Muscle of leg (tissue), 16 donors: ENCODE results near the gene MED17. TPM values are rescaled to one million over a fixed set of nuclear protein-coding genes. Genes with fewer than 3 reads are reported as not detected.

Source experiments
- DNase-seq: peaks from one replicate; pipeline ENCODE4 v3.0.0; 2013
- H3K27ac ChIP-seq: one replicate; pipeline ENCODE4 v1.5.1; 2013; ENCODE audit warnings: mild to moderate bottlenecking, low read length, control low read depth
- H3K27me3 ChIP-seq: one replicate; pipeline ENCODE4 v1.6.1; 2013; ENCODE audit warnings: low read length; ENCODE audit not compliant: control insufficient read depth, insufficient read depth
- H3K36me3 ChIP-seq: one replicate; pipeline ENCODE4 v1.6.1; 2013; ENCODE audit warnings: low read length; ENCODE audit not compliant: control insufficient read depth, insufficient read depth
- H3K4me1 ChIP-seq: one replicate; pipeline ENCODE4 v1.6.1; 2013; ENCODE audit warnings: low read length; ENCODE audit not compliant: control insufficient read depth, insufficient read depth
- H3K4me3 ChIP-seq: one replicate; pipeline ENCODE4 v1.5.1; 2013; ENCODE audit warnings: low read length, control low read depth
- H3K9me3 ChIP-seq: replicated peaks from 2 replicates; pipeline ENCODE4 v1.6.1; 2013; ENCODE audit warnings: low read depth, low read length; ENCODE audit not compliant: control insufficient read depth
- WGBS: methylation state at CpG from one replicate; pipeline ENCODE4 v1.1.5; 2013; ENCODE audit warnings: missing lambda C conversion rate; ENCODE audit not compliant: insufficient coverage; 5-methylcytosine and 5-hydroxymethylcytosine counted together
- long read RNA-seq, 11 donors: transcript quantifications; one replicate each; lab custom pipeline, GENCODE V29; 2026
- polyA plus RNA-seq, 8 donors: library from polyadenylated mRNA; unstranded; fragments of 120-200 nt; gene quantifications; one replicate each; pipeline versions ENCODE4 v1.2.1 to v1.2.3, GENCODE V29; 2013; ENCODE audit warnings: inconsistent platforms in 1 of 8, low replicate concordance in 1 of 8; ENCODE audit not compliant: insufficient read length in 8 of 8, insufficient read depth in 1 of 8
- total RNA-seq: library from RNA; stranded (reverse); fragments of 120-200 nt; gene quantifications from one replicate; pipeline ENCODE4 v1.2.4, GENCODE V29; 2013

The MED17 gene, protein sequence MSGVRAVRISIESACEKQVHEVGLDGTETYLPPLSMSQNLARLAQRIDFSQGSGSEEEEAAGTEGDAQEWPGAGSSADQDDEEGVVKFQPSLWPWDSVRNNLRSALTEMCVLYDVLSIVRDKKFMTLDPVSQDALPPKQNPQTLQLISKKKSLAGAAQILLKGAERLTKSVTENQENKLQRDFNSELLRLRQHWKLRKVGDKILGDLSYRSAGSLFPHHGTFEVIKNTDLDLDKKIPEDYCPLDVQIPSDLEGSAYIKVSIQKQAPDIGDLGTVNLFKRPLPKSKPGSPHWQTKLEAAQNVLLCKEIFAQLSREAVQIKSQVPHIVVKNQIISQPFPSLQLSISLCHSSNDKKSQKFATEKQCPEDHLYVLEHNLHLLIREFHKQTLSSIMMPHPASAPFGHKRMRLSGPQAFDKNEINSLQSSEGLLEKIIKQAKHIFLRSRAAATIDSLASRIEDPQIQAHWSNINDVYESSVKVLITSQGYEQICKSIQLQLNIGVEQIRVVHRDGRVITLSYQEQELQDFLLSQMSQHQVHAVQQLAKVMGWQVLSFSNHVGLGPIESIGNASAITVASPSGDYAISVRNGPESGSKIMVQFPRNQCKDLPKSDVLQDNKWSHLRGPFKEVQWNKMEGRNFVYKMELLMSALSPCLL
- total RNA-seq (20.8 TPM), polyA plus RNA-seq (10 to 100 TPM; 18.0 to 31.9 (median 22.5) TPM)
- long read RNA-seq, donor 1, full-length matches to known transcripts: 1 of 1 reads
- long read RNA-seq, donor 1, partial matches to known transcripts: 0 of 1 reads
- long read RNA-seq, donor 1, other reads (novel, unspliced or antisense): 0 of 1 reads
- long read RNA-seq, donor 2, full-length matches to known transcripts: 1 of 1 reads
- long read RNA-seq, donor 2, partial matches to known transcripts: 0 of 1 reads
- long read RNA-seq, donor 2, other reads (novel, unspliced or antisense): 0 of 1 reads
- long read RNA-seq, donor 3, full-length matches to known transcripts: 10 of 10 reads
- long read RNA-seq, donor 3, partial matches to known transcripts: 0 of 10 reads
- long read RNA-seq, donor 3, other reads (novel, unspliced or antisense): 0 of 10 reads
- long read RNA-seq, donor 4, full-length matches to known transcripts: 5 of 5 reads
- long read RNA-seq, donor 4, partial matches to known transcripts: 0 of 5 reads
- long read RNA-seq, donor 4, other reads (novel, unspliced or antisense): 0 of 5 reads
- long read RNA-seq, donor 5, full-length matches to known transcripts: 19 of 19 reads
- long read RNA-seq, donor 5, partial matches to known transcripts: 0 of 19 reads
- long read RNA-seq, donor 5, other reads (novel, unspliced or antisense): 0 of 19 reads
- long read RNA-seq, donor 6, full-length matches to known transcripts: 6 of 6 reads
- long read RNA-seq, donor 6, partial matches to known transcripts: 0 of 6 reads
- long read RNA-seq, donor 6, other reads (novel, unspliced or antisense): 0 of 6 reads
- long read RNA-seq, donor 7, full-length matches to known transcripts: 8 of 8 reads
- long read RNA-seq, donor 7, partial matches to known transcripts: 0 of 8 reads
- long read RNA-seq, donor 7, other reads (novel, unspliced or antisense): 0 of 8 reads
- long read RNA-seq, donor 8, full-length matches to known transcripts: 7 of 7 reads
- long read RNA-seq, donor 8, partial matches to known transcripts: 0 of 7 reads
- long read RNA-seq, donor 8, other reads (novel, unspliced or antisense): 0 of 7 reads
- long read RNA-seq, donor 9, full-length matches to known transcripts: 2 of 2 reads
- long read RNA-seq, donor 9, partial matches to known transcripts: 0 of 2 reads
- long read RNA-seq, donor 9, other reads (novel, unspliced or antisense): 0 of 2 reads
- long read RNA-seq, donor 10, full-length matches to known transcripts: 7 of 7 reads
- long read RNA-seq, donor 10, partial matches to known transcripts: 0 of 7 reads
- long read RNA-seq, donor 10, other reads (novel, unspliced or antisense): 0 of 7 reads
- long read RNA-seq, donor 11, full-length matches to known transcripts: 6 of 6 reads
- long read RNA-seq, donor 11, partial matches to known transcripts: 0 of 6 reads
- long read RNA-seq, donor 11, other reads (novel, unspliced or antisense): 0 of 6 reads

GRCh38 chr11:93784145-93784934 is at the start of gene MED17:
TSS of gene MED17 (plus strand) at chr11:93784282. CDS start at chr11:93784514, 232 bp downstream.
- Histone ChIP-seq H3K27ac (peak within 1 kb of the TSS; percentile 99), H3K27me3 (no peaks in the 10 kb centered on the region), H3K4me1 (peaks cover 7% of the 10 kb centered on the region), H3K4me3 (peak within 1 kb of the TSS; percentile 99), H3K36me3 (peaks cover 8% of the 10 kb centered on the region), H3K9me3 (no peaks in the 10 kb centered on the region)
- WGBS: under 1% methylated on average over 70 of the region's 72 CpGs
- peak; percentile 98 for DNase-seq

GRCh38 chr11:93734427-93735222 is 49.5 kb upstream of the MED17 start:
- no peak overlapping the region for H3K27ac ChIP-seq
- H3K9me3 ChIP-seq: no peaks in the 10 kb centered on the region
- no peaks in the 10 kb centered on the region for H3K27me3 ChIP-seq
- no peak for DNase-seq
- H3K4me3 ChIP-seq: no peak overlapping the region
- WGBS: no CpG with 5 or more reads among the region's 1 CpG
- H3K4me1 ChIP-seq: peaks cover 3% of the 10 kb centered on the region
- peaks cover 38% of the 10 kb centered on the region for H3K36me3 ChIP-seq

DNA sequence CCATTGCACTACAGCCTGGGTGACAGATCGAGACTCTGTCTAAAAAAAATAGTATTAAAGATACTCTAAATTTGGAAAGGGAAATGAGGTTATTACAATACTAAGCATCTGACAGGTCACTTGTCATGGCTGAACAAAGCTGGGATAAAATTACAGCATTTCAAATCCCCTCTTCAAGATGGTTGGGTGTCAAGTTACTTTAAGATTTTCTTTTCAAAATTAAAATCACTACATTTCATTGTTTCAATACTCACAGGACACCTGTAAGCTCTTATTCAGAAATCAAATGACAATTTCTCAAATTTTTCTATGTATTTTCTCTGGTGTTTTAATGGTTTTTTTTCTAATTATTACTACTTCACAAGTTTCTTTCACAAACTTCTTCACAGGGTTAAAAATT is 48.5 kb upstream of the MED17 start:
- Histone ChIP-seq H3K4me1 (peaks cover 7% of the 10 kb centered on the region), H3K27ac (no peak overlapping the region), H3K27me3 (no peaks in the 10 kb centered on the region), H3K4me3 (no peak overlapping the region), H3K9me3 (no peaks in the 10 kb centered on the region), H3K36me3 (peaks cover 36% of the 10 kb centered on the region)
- DNase-seq: no peak
- no CpG with 5 or more reads among the region's 1 CpG for WGBS

DNA sequence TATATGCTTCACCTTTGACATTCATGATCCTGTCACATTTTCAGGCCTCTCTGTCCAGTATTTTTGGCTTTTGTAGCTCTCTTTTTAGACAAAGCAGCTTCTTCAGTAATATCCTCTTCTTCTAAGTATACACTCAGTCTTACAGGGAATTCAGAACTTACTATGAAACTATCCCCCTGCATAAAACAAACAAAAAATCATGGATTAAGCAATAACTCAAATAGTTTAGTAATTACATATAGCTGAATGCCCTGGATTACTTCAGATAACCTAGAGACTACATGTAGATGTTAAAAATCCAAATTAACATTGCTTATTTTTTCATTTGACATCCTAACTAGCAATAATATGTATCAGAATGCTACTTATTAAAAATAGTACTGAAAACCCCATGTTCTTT is 48.0 kb upstream of the MED17 start:
- H3K4me3 ChIP-seq: no peak overlapping the region
- H3K4me1 ChIP-seq: peaks cover 7% of the 10 kb centered on the region
- H3K36me3 ChIP-seq: peaks cover 35% of the 10 kb centered on the region
- no peaks in the 10 kb centered on the region for H3K27me3 ChIP-seq
- no peaks in the 10 kb centered on the region for H3K9me3 ChIP-seq
- no peak for DNase-seq
- no peak overlapping the region for H3K27ac ChIP-seq

DNA sequence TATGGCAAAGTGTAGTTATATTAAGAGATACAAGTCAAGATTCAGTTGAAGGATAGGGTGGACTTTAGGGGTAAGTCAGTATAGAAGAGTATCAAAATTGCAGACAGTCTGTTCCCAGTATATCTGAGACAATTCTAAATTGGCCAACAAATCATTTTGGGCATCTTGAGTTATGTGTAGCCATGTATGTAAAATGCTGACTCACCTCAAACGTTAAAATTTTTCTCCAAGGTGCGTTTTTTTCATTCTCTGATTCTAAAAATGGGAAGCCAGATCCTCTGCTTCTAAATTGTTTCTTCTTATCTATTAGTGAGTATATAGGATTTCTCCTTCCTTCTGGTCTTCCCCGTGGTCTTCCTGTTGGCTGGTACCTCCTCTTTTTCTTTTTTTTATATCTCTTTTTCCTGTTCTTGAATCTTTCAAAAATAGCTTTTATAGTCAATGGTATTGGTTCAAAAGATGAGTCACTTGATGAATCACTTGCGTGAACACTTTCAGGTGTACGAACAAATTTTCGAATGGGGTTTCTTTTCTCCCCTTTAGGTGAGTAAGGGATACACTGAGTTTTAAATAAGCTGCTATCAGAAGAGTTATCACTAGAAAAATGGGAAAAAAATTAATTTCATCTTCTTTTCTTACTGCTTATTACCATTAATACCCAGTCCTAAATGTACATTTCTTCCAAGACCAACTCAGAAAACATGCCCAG is 46.0 kb upstream of the MED17 start:
- Histone ChIP-seq H3K4me3 (no peak overlapping the region), H3K27me3 (no peaks in the 10 kb centered on the region), H3K4me1 (peaks cover 13% of the 10 kb centered on the region), H3K27ac (no peak overlapping the region), H3K9me3 (no peaks in the 10 kb centered on the region), H3K36me3 (peaks cover 29% of the 10 kb centered on the region)
- DNase-seq: no peak
- WGBS: no CpG with 5 or more reads among the region's 6 CpGs

DNA sequence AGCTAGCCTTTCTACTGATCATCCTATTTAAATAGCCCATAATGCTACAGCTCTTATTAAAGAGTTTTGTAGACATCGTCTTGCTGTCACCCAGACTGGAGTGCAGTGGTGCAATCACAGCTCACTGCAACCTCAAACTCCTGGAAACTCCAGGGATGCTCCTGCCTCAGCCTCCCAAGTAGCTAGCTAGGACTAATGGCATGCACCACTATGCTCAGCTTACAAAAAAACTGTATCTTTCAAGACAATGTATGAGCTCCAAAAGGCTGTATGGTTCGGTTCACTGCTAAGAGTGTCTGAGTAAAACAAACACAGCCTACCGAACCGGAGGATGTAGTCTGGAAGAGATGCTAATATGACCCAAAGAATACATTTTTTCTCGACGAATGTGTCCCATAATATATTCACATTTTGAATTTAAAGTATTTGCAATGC is 45.4 kb upstream of the MED17 start:
- Histone ChIP-seq H3K9me3 (no peaks in the 10 kb centered on the region), H3K4me1 (peaks cover 13% of the 10 kb centered on the region), H3K27ac (no peak overlapping the region), H3K36me3 (peaks cover 30% of the 10 kb centered on the region), H3K4me3 (no peak overlapping the region), H3K27me3 (no peaks in the 10 kb centered on the region)
- no peak for DNase-seq
- WGBS: 20% methylated on average over 1 of the region's 6 CpGs

- H3K27ac ChIP-seq: peak overlapping the region; percentile 99
- H3K36me3 ChIP-seq: peaks cover 26% of the 10 kb centered on the region
- DNase-seq: peak; percentile 17
- 0% methylated on average over 6 of the region's 18 CpGs for WGBS
- peaks cover 13% of the 10 kb centered on the region for H3K4me1 ChIP-seq
- H3K9me3 ChIP-seq: no peaks in the 10 kb centered on the region
- H3K4me3 ChIP-seq: peak overlapping the region; percentile 96
- no peaks in the 10 kb centered on the region for H3K27me3 ChIP-seq
Measured at GRCh38 chr11:93740031-93740729, 43.9 kb upstream of the MED17 start.
